Activated effector memory CD4-positive, alpha-beta T cell treated with anti-CD3 and anti-CD28 coated beads, Interleukin-2, amount 50 U/mL, for 16 hours (primary cell): ENCODE results near the gene SELENOM.
"Not testable (repeated sequence)": the region's sequence is repeated elsewhere in the genome, so short reads cannot be mapped to it uniquely, and the experiment has no call there.

Source experiments
- DNase-seq: peaks from one replicate; pipeline ENCODE4 v3.0.0-alpha.2; 2020

SELENOM gene

GRCh38 chr22:31104869-31105268 lies 2.5 kb downstream of the SELENOM start:
- DNase-seq: peak; percentile 68

GRCh38 chr22:31103899-31104694 lies 3.3 kb downstream of the SELENOM start:
- no peak for DNase-seq

GRCh38 chr22:31103111-31103510 lies 4.3 kb downstream of the SELENOM start:
- no peak for DNase-seq

- no peak for DNase-seq
Observed at GRCh38 chr22:31102441-31103081, 4.8 kb downstream of the SELENOM start.

GRCh38 chr22:31100762-31101525 lies 6.4 kb downstream of the SELENOM start:
- DNase-seq: no peak

- DNase-seq: no peak
Observed at GRCh38 chr22:31099841-31100761, 7.3 kb downstream of the SELENOM start.

GRCh38 chr22:31099386-31099785 lies 8.0 kb downstream of the SELENOM start:
- no peak for DNase-seq

GRCh38 chr22:31098632-31099110 lies 8.7 kb downstream of the SELENOM start:
- DNase-seq: no peak

- no peak for DNase-seq
Observed at GRCh38 chr22:31097941-31098631, 9.3 kb downstream of the SELENOM start.

GRCh38 chr22:31097539-31097938 lies 9.8 kb downstream of the SELENOM start:
- DNase-seq: not testable (repeated sequence)

GRCh38 chr22:31096657-31097279 lies 10.6 kb downstream of the SELENOM start:
- no peak for DNase-seq

- DNase-seq: no peak
Observed at GRCh38 chr22:31095637-31096249, 11.6 kb downstream of the SELENOM start.

GRCh38 chr22:31094741-31095140 lies 12.6 kb downstream of the SELENOM start:
- DNase-seq: no peak

GRCh38 chr22:31094021-31094551 lies 13.3 kb downstream of the SELENOM start:
- no peak for DNase-seq

- no peak for DNase-seq
Observed at GRCh38 chr22:31093086-31093850, 14.1 kb downstream of the SELENOM start.

- DNase-seq: no peak
Observed at GRCh38 chr22:31092161-31092560, 15.2 kb downstream of the SELENOM start.

GRCh38 chr22:31091106-31091975 lies 16.0 kb downstream of the SELENOM start:
- DNase-seq: no peak

GRCh38 chr22:31090217-31091085 lies 16.9 kb downstream of the SELENOM start:
- no peak for DNase-seq
